Common myeloid progenitor, CD34-positive (primary cell): ENCODE results near the gene GAST.

ENCODE experiments used
- CTCF ChIA-PET: fragments of 350-600 bp; sonication (Branson Sonifier 250); formaldehyde crosslinking; loops from one replicate; lab custom pipeline; 2021; ENCODE audit warnings: antibody characterized with exemption; lab: Charles Lee
- POLR2A ChIA-PET: fragments of 350-600 bp; sonication (Branson Sonifier 250); formaldehyde crosslinking; loops from one replicate; lab custom pipeline; 2021; ENCODE audit warnings: antibody characterized with exemption; lab: Charles Lee
- DNase-seq, 3 donors: peaks; one replicate each; pipeline versions ENCODE4 v3.0.0 to v3.0.0-alpha.2; 2013
- H3K27ac ChIP-seq, 2 experiments: 1 replicate in 1 of 2; 2 replicates in 1 of 2; pipeline ENCODE4 v1.7.0; 2013; ENCODE audit warnings: inconsistent platforms in 2 of 2, low read length in 2 of 2, mild to moderate bottlenecking in 2 of 2, low read depth in 1 of 2, moderate library complexity in 1 of 2; ENCODE audit not compliant: severe bottlenecking in 2 of 2, insufficient read depth in 1 of 2, poor library complexity in 1 of 2
- H3K27me3 ChIP-seq, 5 experiments: replicated peaks in 2 of 5; 1 replicate in 3 of 5; 2 replicates in 2 of 5; pipeline versions ENCODE4 v1.6.1 to v1.7.0; 2013; ENCODE audit warnings: low read length in 4 of 5, mild to moderate bottlenecking in 2 of 5, moderate library complexity in 2 of 5, inconsistent platforms in 1 of 5; ENCODE audit not compliant: insufficient read depth in 5 of 5, control insufficient read depth in 4 of 5
- H3K36me3 ChIP-seq, 4 experiments: 1 replicate in 2 of 4; 2 replicates in 2 of 4; pipeline versions ENCODE4 v1.6.1 to v1.7.0; 2013; ENCODE audit warnings: low read length in 3 of 4, control low read depth in 1 of 4, mild to moderate bottlenecking in 1 of 4; ENCODE audit not compliant: control insufficient read depth in 4 of 4, insufficient read depth in 4 of 4
- H3K4me1 ChIP-seq, 4 experiments: 1 replicate in 3 of 4; 2 replicates in 1 of 4; pipeline versions ENCODE4 v1.6.1 to v1.7.1; 2013; ENCODE audit warnings: low read length in 3 of 4, mild to moderate bottlenecking in 3 of 4, control low read depth in 1 of 4, inconsistent platforms in 1 of 4, moderate library complexity in 1 of 4; ENCODE audit not compliant: control insufficient read depth in 4 of 4, insufficient read depth in 4 of 4; ENCODE audit errors: control extremely low read depth in 1 of 4
- H3K4me3 ChIP-seq, 7 experiments: 1 replicate in 4 of 7; 2 replicates in 3 of 7; pipeline versions ENCODE4 v1.5.1 to v1.7.0; 2013; ENCODE audit warnings: mild to moderate bottlenecking in 7 of 7, low read length in 6 of 7, moderate library complexity in 6 of 7, inconsistent platforms in 2 of 7, low read depth in 2 of 7, control low read depth in 1 of 7; ENCODE audit not compliant: insufficient read depth in 4 of 7, control insufficient read depth in 1 of 7; ENCODE audit errors: extremely low read depth in 1 of 7
- H3K9me3 ChIP-seq, 5 experiments: 1 replicate in 4 of 5; 2 replicates in 1 of 5; pipeline versions ENCODE4 v1.6.1 to v1.7.1; 2013; ENCODE audit warnings: low read length in 4 of 5, mild to moderate bottlenecking in 2 of 5, inconsistent platforms in 1 of 5, low read depth in 1 of 5, moderate library complexity in 1 of 5; ENCODE audit not compliant: control insufficient read depth in 4 of 5, insufficient read depth in 2 of 5; ENCODE audit errors: control extremely low read depth in 1 of 5
- WGBS: methylation state at CpG from one replicate; pipeline ENCODE4 v1.1.5; 2013; ENCODE audit not compliant: insufficient coverage; 5-methylcytosine and 5-hydroxymethylcytosine counted together

GAST gene

DNA sequence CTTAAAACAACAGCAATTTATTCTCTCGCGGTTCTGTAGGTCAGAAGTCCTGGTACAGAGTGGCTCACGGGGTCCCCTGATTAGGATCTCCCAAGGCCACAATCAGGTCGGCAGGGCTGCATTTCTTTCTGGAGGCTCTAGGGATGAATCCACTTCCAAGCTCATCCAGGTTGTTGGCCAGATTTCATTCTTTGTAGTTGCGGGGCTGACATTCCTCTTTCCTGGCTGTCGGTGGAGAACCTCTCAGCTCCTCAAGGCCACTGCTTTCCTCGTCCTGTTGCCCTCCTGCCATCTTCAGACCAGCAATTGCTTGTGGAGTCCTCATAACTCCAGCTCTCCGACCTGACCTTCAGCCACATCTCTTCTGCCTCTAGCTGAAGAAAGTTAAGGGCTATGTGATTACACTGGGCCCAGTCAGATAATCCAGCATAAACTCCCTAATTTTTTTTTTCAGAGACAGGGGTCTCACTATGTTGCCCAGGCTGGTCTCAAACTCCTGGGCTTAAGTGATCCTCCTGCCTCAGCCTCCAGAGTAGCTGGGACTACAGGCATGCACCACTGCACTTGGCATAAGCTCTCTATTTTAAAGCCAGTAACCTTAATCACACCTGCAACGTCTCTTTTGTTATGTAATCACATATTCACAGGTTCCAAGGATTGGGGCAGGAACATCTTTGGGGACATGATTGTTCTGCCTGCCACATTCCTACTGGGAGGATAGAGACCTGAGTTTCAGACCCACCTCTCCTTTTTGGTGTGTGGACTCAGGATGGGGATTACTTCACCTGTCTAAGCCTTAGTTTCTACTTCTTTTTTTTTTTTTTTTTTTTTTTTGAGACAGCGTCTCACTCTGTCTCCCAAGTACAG lies 4.1 kb upstream of the GAST start:
- ChIA-PET CTCF (interaction anchor here (1.2 to 1.4 kb wide), 3 partner anchors 8 to 103 kb away, joined by 3 to 11 read pairs (median 3); partner anchors contain the start of gene P3H4), POLR2A (interaction anchor here (0.5 to 2.2 kb wide), 3 partner anchors 16 to 154 kb away, joined by 3 to 7 read pairs (median 3); partner anchors contain the start of gene EIF1)
- Histone ChIP-seq H3K9me3 (no peaks in the 10 kb centered on the region), H3K4me1 (peaks cover 0 to 5% (median 0%) of the 10 kb centered on the region in 4 experiments), H3K27me3 (no peaks in the 10 kb centered on the region), H3K4me3 (no peak overlapping the region), H3K36me3 (no peaks in the 10 kb centered on the region), H3K27ac (no peak overlapping the region)
- WGBS, result 94% methylated on average over 7 of the region's 10 CpGs
- DNase-seq, result no peak

DNA sequence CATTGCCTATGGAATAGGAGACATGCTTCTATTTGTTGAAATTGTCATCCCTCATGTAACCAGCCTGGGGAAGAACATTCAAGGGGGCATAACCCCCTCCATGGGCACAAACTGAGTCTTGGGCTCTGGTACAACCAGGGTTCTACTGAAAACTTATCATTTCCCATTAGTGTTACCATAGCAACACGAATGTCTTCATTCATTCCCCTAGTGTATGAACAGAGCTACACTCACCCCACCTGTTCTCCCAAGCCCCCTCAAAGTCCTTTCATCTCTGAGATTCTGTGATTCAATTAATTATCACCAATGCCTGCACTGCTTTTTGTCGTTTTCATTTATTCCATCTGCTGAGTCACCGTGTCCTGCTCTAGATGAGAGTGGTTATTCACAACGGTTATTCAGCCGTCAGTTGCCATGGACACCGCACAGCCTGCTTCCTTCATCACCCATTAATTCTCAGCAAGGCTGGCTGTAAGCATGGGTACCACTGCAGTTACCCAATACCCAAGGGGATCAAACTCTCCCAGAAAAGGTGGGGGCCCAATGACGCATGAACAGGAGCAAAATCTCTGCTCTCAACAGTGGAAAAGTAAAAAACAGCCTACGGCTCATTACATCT lies 1.6 kb upstream of the GAST start:
- Histone ChIP-seq H3K36me3 (no peaks in the 10 kb centered on the region), H3K27me3 (no peaks in the 10 kb centered on the region), H3K27ac (no peak overlapping the region), H3K4me3 (no peak overlapping the region), H3K9me3 (no peaks in the 10 kb centered on the region), H3K4me1 (peaks cover 0 to 5% (median 0%) of the 10 kb centered on the region in 4 experiments)
- POLR2A ChIA-PET, result no interaction called here
- WGBS, result 30% methylated on average over 5 of the region's 8 CpGs
- DNase-seq, result peak; percentile 61 to 92 (median 90)
- CTCF ChIA-PET, result no interaction called here

DNA sequence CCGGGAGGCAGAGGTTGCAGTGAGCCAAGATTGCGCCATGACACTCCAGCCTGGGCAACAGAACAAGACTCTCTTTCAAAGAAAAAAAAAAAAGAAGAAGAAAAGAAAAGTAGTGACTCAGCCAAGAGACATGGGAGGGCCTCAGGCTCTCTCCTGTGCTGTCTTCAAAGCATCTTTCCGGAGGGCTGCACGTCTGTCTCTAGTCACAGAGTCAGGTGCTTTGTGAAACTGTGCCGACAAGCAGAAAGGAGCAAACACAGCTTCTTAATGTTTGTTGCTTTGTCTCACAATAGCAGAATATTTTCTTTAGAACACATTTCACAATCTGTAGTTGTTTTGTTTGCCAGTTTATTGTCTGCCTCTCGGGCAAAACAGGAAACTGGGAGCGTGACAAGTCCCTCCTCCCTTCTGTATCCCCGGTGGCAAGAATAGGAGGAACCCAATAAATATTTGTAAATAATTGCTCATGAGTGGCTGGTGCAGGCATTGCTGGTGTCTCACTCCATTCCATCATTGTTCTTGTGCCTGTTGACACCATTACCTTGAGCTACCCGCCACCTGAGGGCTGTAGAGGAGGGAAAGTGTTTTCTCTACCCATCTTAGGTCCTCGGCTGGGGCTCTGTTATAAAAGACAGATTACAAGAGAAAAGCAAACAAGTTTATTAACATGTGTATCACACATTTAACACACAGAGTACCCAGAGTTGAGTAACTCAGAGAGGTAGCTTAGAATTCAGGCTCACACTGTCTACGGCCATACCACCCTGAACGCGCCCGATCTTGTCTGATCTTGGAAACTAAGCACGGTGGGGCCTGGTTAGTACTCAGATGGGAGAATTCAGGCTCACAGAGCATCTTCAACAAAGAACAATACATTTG lies 5.5 kb downstream of the GAST start:
- CTCF ChIA-PET, result interaction anchor here (0.7 kb wide), 2 partner anchors 22 to 62 kb away, joined by 3 read pairs; no protein-coding TSS in a partner anchor
- no peak overlapping the region for H3K27ac ChIP-seq
- no peaks in the 10 kb centered on the region for H3K36me3 ChIP-seq
- no peak overlapping the region for H3K4me3 ChIP-seq
- no peaks in the 10 kb centered on the region for H3K4me1 ChIP-seq
- H3K9me3 ChIP-seq, result peaks cover 0 to 1% (median 0%) of the 10 kb centered on the region in 5 experiments
- DNase-seq, result no peak
- 86% methylated on average over 8 of the region's 15 CpGs for WGBS
- POLR2A ChIA-PET, result no interaction called here
- H3K27me3 ChIP-seq, result peaks cover 0 to 2% (median 0%) of the 10 kb centered on the region in 5 experiments

DNA sequence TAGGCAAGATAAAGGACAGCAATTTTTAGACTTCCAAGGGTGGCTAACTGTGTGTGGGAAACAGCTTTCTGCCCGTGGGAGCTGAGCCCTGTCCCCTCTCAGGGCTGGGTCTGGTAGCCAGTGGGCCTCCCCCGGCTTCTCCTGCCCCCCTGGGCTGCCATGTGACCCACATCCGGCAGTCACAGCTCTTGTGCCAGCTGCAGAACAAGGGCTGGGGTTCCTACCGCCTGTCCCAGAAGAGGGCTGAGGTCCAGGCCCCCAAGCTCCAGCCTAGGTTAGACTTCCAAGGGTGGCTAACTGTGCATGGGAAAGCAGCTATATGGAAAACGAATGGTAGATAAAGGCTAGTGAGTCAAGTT lies 6.1 kb downstream of the GAST start:
- Histone ChIP-seq H3K9me3 (peaks cover 0 to 1% (median 0%) of the 10 kb centered on the region in 5 experiments), H3K4me3 (no peak overlapping the region), H3K36me3 (no peaks in the 10 kb centered on the region), H3K4me1 (no peaks in the 10 kb centered on the region), H3K27me3 (peaks cover 0 to 2% (median 0%) of the 10 kb centered on the region in 5 experiments), H3K27ac (no peak overlapping the region)
- ChIA-PET POLR2A (interaction anchor here (0.5 kb wide), 1 partner anchor 1309 kb away, joined by 3 read pairs; no protein-coding TSS in a partner anchor), CTCF (interaction anchor here (0.7 kb wide), 1 partner anchor 62 kb away, joined by 3 read pairs; no protein-coding TSS in a partner anchor)
- 80% methylated on average over 5 of the region's 5 CpGs for WGBS
- no peak for DNase-seq

DNA sequence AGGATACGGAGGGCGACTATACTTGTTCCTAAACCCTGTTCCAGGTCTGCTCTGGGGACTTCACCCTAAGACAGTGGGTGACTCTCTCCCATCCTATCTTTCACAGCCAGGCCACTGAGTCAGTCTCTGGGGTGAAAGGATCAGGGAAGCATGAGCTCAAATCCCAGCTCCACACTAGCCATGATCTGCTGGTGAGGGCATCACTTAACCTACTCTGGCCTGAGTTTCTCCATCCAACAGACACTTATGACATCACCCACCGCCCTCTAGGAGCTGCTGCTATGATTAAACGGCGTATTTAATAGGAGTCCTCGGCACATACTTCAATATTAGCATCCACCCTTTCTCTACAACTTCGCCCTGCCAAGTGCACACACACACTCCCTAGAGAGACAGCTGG lies 10.1 kb downstream of the GAST start:
- no peak overlapping the region for H3K27ac ChIP-seq
- no peaks in the 10 kb centered on the region for H3K36me3 ChIP-seq
- DNase-seq, result no peak
- H3K9me3 ChIP-seq, result peaks cover 0 to 1% (median 0%) of the 10 kb centered on the region in 5 experiments
- H3K4me1 ChIP-seq, result no peaks in the 10 kb centered on the region
- peaks cover 0 to 2% (median 0%) of the 10 kb centered on the region in 5 experiments for H3K27me3 ChIP-seq
- CTCF ChIA-PET, result interaction anchor here (1.6 to 1.9 kb wide), 2 partner anchors 9 to 79 kb away, joined by 4 to 6 read pairs; no protein-coding TSS in a partner anchor
- WGBS, result 100% methylated on average over 2 of the region's 7 CpGs
- POLR2A ChIA-PET, result interaction anchor here (0.6 kb wide), 1 partner anchor 1831 kb away, joined by 4 read pairs; no protein-coding TSS in a partner anchor
- H3K4me3 ChIP-seq, result no peak overlapping the region

DNA sequence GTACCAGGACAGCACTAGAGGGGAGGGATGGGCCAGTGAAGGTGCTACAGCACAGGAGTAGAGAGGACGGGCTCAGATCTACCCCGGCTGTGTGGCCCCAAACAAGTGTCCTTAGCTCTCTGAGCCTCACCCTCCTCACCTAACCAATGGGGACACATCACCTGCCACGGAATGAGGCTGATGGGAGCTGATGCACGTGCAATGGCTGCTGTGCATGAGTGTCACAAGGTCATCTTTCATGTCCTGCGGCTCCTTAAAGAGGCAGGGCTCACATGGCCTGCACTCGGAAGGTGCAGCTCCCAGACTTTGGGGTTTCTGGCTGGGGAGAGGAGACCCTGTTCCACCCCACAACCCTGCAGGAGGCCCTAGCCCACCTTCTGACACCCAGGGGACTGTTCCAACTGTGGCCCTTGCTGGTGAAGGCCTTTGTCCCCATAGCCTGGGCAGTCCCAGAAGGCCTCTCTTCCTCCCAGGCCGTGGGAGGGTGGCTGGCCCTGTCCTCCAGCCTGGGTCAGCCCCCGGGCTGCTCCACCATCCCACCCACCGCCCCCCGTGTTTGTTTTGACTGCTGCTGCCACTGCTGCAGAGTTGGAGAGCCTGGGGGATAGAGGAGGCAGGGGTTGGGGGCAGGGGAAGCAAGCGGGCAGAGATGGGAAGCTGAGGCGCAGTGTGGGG lies 11.8 kb downstream of the GAST start:
- CTCF ChIA-PET, result no interaction called here
- 90% methylated on average over 12 of the region's 12 CpGs for WGBS

More for the DNA sequence above, 11.8 kb downstream of the GAST start:
- H3K27me3 ChIP-seq, result no peaks in the 10 kb centered on the region
- DNase-seq, result no peak
- no peaks in the 10 kb centered on the region for H3K36me3 ChIP-seq
- H3K4me1 ChIP-seq, result no peaks in the 10 kb centered on the region
- no peak overlapping the region for H3K4me3 ChIP-seq
- POLR2A ChIA-PET, result no interaction called here
- H3K27ac ChIP-seq, result no peak overlapping the region
- peaks cover 0 to 1% (median 0%) of the 10 kb centered on the region in 5 experiments for H3K9me3 ChIP-seq
